Neutrophil (primary cell): ENCODE results near the gene FYB1.

Experiments
- H3K27ac ChIP-seq: fragments of 200-600 bp; sonication (generic); 2 replicates; pipeline ENCODE4 v1.5.1; 2016; ENCODE audit warnings: mild to moderate bottlenecking, moderate library complexity
- H3K27me3 ChIP-seq: fragments of 200-600 bp; sonication (generic); 2 replicates; pipeline ENCODE4 v1.6.0; 2016; ENCODE audit warnings: mild to moderate bottlenecking
- H3K36me3 ChIP-seq: fragments of 200-600 bp; sonication (generic); 2 replicates; pipeline ENCODE4 v1.5.1; 2017
- H3K4me1 ChIP-seq, 2 experiments: fragments of 200-600 bp in 1 of 2; sonication (generic) in 1 of 2; 1 replicate in 1 of 2; 2 replicates in 1 of 2; pipeline versions ENCODE4 v1.5.1 to v1.6.1; 2013 to 2016; ENCODE audit warnings: low read depth in 1 of 2, low read length in 1 of 2, mild to moderate bottlenecking in 1 of 2, moderate library complexity in 1 of 2; ENCODE audit not compliant: control insufficient read depth in 1 of 2, insufficient read depth in 1 of 2
- H3K4me3 ChIP-seq, 2 experiments: fragments of 200-600 bp in 1 of 2; sonication (generic) in 1 of 2; 1 replicate in 1 of 2; 2 replicates in 1 of 2; pipeline ENCODE4 v1.5.1; 2013 to 2016; ENCODE audit warnings: low read depth in 1 of 2, low read length in 1 of 2, mild to moderate bottlenecking in 1 of 2, moderate library complexity in 1 of 2
- H3K9me3 ChIP-seq: fragments of 200-600 bp; sonication (generic); 2 replicates; pipeline ENCODE4 v1.5.1; 2016
- CTCF ChIP-seq: fragments of 200-600 bp; sonication (generic); IDR thresholded peaks from 2 replicates; pipeline ENCODE4 v1.5.1; 2016; ENCODE audit warnings: antibody characterized with exemption

FYB1 gene

GRCh38 chr5:39159811-39160490 lies 59.4 kb downstream of the FYB1 start:
- H3K36me3 ChIP-seq, result peaks cover 34% of the 10 kb centered on the region
- H3K9me3 ChIP-seq, result no peaks in the 10 kb centered on the region
- H3K4me3 ChIP-seq, result no peak overlapping the region
- peaks cover 23 to 43% of the 10 kb centered on the region in 2 experiments for H3K4me1 ChIP-seq
- no peaks in the 10 kb centered on the region for H3K27me3 ChIP-seq
- peak overlapping the region; percentile 6 for H3K27ac ChIP-seq
- no peak for TF ChIP-seq CTCF

GRCh38 chr5:39158786-39159185 lies 60.6 kb downstream of the FYB1 start:
- TF ChIP-seq CTCF, result no peak
- peaks cover 37% of the 10 kb centered on the region for H3K36me3 ChIP-seq
- no peak overlapping the region for H3K4me3 ChIP-seq
- H3K27ac ChIP-seq, result peak overlapping the region; percentile 43
- H3K4me1 ChIP-seq, result peaks cover 12 to 31% of the 10 kb centered on the region in 2 experiments
- H3K9me3 ChIP-seq, result no peaks in the 10 kb centered on the region
- no peaks in the 10 kb centered on the region for H3K27me3 ChIP-seq

- no peaks in the 10 kb centered on the region for H3K9me3 ChIP-seq
- no peaks in the 10 kb centered on the region for H3K27me3 ChIP-seq
- H3K36me3 ChIP-seq, result peaks cover 43% of the 10 kb centered on the region
- H3K4me1 ChIP-seq, result peaks cover 5 to 25% of the 10 kb centered on the region in 2 experiments
- TF ChIP-seq CTCF, result no peak
- peak overlapping the region; percentile 43 for H3K27ac ChIP-seq
- H3K4me3 ChIP-seq, result no peak overlapping the region
Observed at GRCh38 chr5:39158127-39158593, 61.2 kb downstream of the FYB1 start.

GRCh38 chr5:39157701-39158100 lies 61.7 kb downstream of the FYB1 start:
- H3K4me1 ChIP-seq, result peaks cover 5 to 22% of the 10 kb centered on the region in 2 experiments
- peak overlapping the region; percentile 43 for H3K27ac ChIP-seq
- no peak for TF ChIP-seq CTCF
- H3K27me3 ChIP-seq, result no peaks in the 10 kb centered on the region
- no peaks in the 10 kb centered on the region for H3K9me3 ChIP-seq
- H3K4me3 ChIP-seq, result no peak overlapping the region
- H3K36me3 ChIP-seq, result peaks cover 46% of the 10 kb centered on the region

- Histone ChIP-seq H3K4me1 (peaks cover 5 to 22% of the 10 kb centered on the region in 2 experiments), H3K27ac (peak overlapping the region; percentile 22)
Observed at GRCh38 chr5:39156082-39156481, 63.3 kb downstream of the FYB1 start.

More at GRCh38 chr5:39156082-39156481, 63.3 kb downstream of the FYB1 start:
- Histone ChIP-seq H3K36me3 (peaks cover 50% of the 10 kb centered on the region), H3K9me3 (no peaks in the 10 kb centered on the region), H3K27me3 (no peaks in the 10 kb centered on the region), H3K4me3 (no peak overlapping the region)
- no peak for TF ChIP-seq CTCF
